GM19193 (cell line): ENCODE results near the gene GPX2.

Source experiments
- POLR2A ChIP-seq: IDR thresholded peaks from 4 replicates; pipeline ENCODE4 v1.6.1; 2011; ENCODE audit not compliant: insufficient read depth, insufficient read length; ENCODE audit errors: extremely low read depth

The GPX2 gene

GRCh38 chr14:64915797-64916196 lies 26.7 kb downstream of the GPX2 start:
- TF ChIP-seq POLR2A = no peak

- TF ChIP-seq POLR2A = no peak
Observed at GRCh38 chr14:64915029-64915424, 27.5 kb downstream of the GPX2 start.

DNA sequence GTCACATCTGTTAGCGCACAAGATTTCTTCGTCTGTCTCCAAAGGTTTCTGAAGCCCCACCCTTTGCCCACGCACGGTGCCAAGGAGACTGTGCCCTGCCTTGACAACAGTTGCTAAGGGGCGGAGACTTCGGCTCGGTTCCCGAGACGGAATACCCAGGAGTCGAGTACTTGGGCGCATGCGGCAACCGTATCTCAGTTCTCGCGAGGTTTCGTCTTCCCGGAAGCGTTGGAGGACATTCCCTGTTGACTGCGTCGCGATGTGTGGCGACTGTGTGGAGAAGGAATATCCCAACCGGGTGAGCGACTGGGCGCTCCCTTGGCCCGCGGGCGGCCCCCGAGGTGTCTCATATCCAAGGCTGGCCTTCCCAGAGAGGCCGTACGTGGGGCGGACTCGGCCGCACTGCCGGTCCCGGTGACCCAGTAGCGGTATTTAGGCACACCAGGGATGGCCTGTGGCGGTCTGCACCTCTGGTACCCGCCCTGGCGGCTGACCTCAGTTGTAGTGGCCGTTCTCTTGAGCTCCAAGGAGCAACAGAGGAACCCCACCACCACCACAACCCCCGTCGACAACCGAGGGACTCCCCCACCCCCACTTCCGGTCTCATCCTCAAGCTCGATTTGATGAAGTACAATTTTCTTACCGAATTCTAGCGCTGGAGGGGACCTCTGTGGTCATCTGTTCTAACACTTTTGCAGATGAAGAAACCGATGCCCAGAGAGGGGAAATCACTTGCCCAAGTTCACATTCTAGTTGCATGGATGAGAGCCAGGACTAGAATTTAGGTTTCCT lies 28.1 kb downstream of the GPX2 start, which contains the start of gene CHURC1:
TSS of gene CHURC1 (plus strand) at position 219 of the 792 bp plus-strand sequence. CDS start at position 260, 41 bp downstream.
- TF ChIP-seq POLR2A = peak; percentile 96

GRCh38 chr14:64912261-64912660 lies 30.3 kb downstream of the GPX2 start:
- no peak for TF ChIP-seq POLR2A

DNA sequence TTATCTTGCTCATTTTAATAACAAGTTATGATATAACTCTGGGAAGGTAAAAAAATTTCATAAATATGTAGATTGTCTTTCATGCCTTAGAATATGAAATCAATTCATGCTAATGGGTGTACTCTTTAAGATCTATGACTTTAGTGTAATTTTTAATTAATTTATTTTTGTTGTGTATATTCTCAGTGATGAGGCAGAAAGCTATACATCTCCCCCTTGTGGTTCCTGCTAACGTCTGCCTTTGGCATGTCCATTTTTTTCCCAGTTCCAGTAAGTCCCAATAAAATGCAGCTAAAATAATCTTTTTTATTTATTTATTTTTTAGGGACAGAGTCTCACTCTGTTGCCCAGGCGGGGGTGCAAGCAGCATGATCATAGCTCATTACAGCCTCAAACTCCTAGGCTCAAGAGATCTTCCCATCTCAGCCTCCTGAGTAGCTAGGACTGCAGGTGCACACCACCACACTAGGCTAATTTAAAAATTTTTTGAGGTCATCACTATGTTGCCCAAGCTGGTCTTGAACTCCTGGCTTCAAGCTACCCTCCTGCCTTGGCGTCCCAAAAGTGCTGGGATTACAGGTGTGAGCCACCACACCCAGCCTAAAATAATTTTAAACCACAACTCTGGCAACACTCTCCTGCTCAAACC lies 31.6 kb downstream of the GPX2 start:
- no peak for TF ChIP-seq POLR2A

DNA sequence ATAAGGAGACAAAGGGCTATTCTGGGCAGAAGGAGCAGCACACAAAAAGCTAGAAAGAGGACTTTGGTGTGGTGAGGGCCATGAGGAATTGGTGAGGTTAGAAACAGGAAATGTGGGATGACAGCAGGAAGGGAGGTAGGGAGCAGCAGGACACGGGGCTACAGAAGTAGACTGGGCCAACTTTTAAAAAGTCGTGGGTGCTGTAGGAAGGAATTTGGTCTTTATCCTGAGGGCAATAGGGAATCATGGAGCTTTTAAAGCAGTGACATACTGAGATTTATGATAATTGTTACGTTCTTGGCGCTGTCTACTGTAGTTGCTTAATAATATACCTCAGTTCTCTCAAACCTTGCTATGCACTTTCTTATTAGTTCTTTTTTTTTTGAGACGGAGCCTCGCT lies 36.5 kb downstream of the GPX2 start:
- no peak for TF ChIP-seq POLR2A

DNA sequence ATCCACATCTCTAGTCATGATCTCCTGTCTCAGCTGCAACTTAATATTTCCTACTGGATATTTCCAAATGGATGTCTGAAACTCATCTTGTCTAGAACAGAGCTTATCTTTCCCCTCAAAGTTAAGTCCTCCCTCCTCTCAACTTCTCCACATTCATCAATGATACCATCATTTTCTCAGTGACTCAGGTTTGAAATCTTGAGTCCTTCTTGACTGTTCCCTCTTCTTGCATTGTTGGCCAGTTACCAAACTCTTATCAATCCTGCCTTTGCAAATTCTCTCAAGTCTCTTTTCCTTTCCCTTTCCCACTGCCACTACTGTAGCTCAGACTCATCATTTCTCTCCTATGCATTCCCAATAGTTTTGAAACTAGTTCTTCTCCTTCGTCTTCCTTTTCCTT lies 42.6 kb downstream of the GPX2 start:
- TF ChIP-seq POLR2A = no peak

GRCh38 chr14:64891839-64892375 lies 50.6 kb downstream of the GPX2 start:
- no peak for TF ChIP-seq POLR2A

DNA sequence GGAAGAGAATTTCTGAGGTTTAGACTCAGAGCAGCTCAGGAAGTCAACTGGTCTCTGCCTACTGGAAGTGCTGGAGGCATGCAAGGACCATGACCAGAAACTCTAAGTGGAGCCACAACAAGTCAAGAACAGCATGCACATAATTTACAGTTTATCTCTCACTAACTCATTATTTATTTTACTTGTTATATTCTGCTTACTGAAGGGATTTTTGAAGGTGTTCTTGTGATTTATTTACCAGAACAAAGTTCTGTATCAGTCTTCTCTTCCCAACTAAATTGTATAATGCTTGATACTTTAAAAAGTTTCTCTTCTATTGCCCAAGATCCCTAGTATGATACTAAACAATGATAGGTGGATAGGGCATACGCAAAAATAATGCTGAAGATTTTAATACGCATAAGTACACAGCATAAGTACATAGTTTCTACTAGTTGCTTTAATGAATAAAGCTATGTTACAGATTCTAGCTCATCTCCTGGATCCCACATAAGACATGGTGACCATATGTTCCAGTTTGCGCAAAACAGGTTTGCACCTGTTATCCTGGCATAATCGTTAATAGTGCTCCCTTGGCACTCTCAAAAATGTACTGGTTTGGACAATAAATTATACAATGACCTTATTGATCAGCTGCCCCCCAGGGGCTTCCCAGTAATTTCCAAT lies 51.2 kb downstream of the GPX2 start:
- TF ChIP-seq POLR2A = no peak

GRCh38 chr14:64889352-64889751 lies 53.2 kb downstream of the GPX2 start:
- TF ChIP-seq POLR2A = no peak
